ENCODE results near the gene PIGT. TPM values are rescaled to one million over a fixed set of nuclear protein-coding genes. Genes with fewer than 3 reads are reported as not detected.
A peak's percentile ranks its signal among the peaks of the same experiment; 100 is the strongest.

Gene PIGT
- total RNA-seq, 4 donors from 2014 or later, result 54.6 to 82.8 (median 69.7) TPM

DNA sequence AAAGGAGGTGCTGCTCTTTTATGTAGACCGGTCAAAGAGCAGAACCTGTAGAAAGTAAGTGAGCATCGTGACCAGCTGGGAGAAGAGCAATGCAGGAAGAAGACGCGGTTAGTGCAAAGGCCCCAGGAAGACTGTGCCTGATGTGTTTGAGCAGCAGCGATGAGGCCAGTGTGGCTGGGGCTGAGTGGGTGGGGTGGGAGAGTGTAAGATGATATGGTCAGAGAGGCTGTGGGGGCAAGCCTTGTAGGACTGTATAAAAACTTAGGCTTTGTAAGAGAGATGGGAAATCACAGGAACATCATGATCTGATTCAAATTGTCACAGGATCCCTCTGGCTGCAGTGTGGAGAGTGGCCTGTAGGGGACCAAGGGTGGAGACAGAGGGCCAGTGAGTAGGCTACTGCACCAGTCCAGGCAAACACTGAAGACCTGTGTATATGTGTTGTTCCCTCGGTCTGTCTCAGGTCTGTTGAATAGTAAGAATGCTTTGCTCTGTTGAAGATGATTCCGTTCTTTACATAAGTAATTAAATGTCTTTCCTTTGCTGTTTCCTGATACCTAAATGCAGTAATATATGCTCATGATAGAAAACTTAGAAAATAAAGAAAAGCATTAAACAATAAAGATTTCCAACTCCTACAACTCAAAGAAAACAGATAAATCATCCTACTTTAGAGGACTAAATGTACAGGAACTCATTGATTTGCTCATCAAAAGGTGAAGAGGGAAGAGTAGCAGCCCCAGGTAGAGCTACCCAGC is 30.0 kb downstream of the PIGT start:
- Histone ChIP-seq H3K27me3 (no peaks in the 10 kb centered on the region), H3K9me3 (no peaks in the 10 kb centered on the region), H3K4me1 (no peaks in the 10 kb centered on the region), H3K27ac (no peak overlapping the region), H3K36me3 (peaks cover 0 to 11% (median 0%) of the 10 kb centered on the region in 3 donors), H3K4me3 (no peak overlapping the region)
- DNase-seq (ENCODE audit: low spot score in 2 of 2), result no peak
- TF ChIP-seq, protein P1, sequence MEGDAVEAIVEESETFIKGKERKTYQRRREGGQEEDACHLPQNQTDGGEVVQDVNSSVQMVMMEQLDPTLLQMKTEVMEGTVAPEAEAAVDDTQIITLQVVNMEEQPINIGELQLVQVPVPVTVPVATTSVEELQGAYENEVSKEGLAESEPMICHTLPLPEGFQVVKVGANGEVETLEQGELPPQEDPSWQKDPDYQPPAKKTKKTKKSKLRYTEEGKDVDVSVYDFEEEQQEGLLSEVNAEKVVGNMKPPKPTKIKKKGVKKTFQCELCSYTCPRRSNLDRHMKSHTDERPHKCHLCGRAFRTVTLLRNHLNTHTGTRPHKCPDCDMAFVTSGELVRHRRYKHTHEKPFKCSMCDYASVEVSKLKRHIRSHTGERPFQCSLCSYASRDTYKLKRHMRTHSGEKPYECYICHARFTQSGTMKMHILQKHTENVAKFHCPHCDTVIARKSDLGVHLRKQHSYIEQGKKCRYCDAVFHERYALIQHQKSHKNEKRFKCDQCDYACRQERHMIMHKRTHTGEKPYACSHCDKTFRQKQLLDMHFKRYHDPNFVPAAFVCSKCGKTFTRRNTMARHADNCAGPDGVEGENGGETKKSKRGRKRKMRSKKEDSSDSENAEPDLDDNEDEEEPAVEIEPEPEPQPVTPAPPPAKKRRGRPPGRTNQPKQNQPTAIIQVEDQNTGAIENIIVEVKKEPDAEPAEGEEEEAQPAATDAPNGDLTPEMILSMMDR (IDR thresholded peaks at IDR 0.05), result peak in 3 of 5 experiments; percentile 8 to 18 (median 16)
- TF ChIP-seq EP300 (IDR thresholded peaks at IDR 0.05), result no peak
- 72% methylated on average over 7 of the region's 7 CpGs for WGBS, 2 donors

DNA sequence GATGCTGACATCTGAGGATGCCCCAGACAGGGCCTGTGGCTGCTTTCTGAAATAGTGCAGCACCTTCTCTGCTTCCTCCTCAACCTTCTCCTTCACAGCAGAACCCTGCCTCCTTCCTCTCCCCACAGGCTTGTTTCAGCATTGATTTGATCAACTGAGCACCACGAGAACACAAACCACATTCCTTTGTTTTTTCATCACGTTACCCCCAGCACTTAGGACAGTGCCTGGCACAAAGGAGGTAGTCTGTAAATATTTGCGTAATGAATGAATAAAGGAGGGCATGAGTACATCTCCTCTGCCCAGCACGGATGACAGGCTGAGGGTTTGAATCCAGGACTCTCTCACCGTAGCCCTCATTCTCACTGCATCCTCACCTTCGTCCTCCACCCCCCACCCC is 32.3 kb downstream of the PIGT start:
- no peak for TF ChIP-seq POLR2A (IDR thresholded peaks at IDR 0.05)
- TF ChIP-seq, protein P1 (IDR thresholded peaks at IDR 0.05), result no peak
- TF ChIP-seq EP300 (IDR thresholded peaks at IDR 0.05), result no peak
- 50 to 53% methylated on average over 6 of the region's 6 CpGs for WGBS, 2 donors
- Histone ChIP-seq H3K4me1 (no peaks in the 10 kb centered on the region), H3K27ac (no peak overlapping the region), H3K27me3 (no peaks in the 10 kb centered on the region), H3K4me3 (no peak overlapping the region), H3K9me3 (no peaks in the 10 kb centered on the region), H3K36me3 (peaks cover 0 to 11% (median 0%) of the 10 kb centered on the region in 3 donors)
- no peak for DNase-seq (ENCODE audit: low spot score in 2 of 2)

DNA sequence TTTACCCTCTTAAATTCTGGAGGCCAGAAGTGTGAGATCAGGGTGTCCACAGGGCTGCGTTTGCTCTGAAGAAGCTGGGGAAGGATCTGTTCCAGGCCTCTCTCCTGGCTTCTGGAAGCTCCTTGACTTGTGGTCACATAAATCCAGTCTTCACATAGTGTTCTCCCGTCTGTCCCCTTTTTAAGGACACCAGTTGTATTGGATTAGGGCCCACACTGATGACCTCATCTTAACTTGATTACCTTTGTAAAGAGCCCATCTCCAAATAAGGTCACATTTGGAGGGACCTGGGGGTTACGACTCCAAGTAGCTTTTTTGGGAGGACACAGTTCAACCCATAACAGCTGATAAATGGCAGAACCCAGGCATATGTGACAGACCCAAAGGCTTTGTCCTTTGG is 33.6 kb downstream of the PIGT start:
- H3K27ac ChIP-seq, result peak overlapping the region in 1 of 4 donors; percentile 27
- TF ChIP-seq, protein P1 (IDR thresholded peaks at IDR 0.05), result no peak
- no peak for TF ChIP-seq POLR2A (IDR thresholded peaks at IDR 0.05)
- peak in 1 of 2 donors; percentile 10 for TF ChIP-seq EP300 (IDR thresholded peaks at IDR 0.05)
- no peaks in the 10 kb centered on the region for H3K9me3 ChIP-seq
- no peak overlapping the region for H3K4me3 ChIP-seq
- H3K27me3 ChIP-seq, result no peaks in the 10 kb centered on the region
- no peaks in the 10 kb centered on the region for H3K4me1 ChIP-seq
- peaks cover 0 to 11% (median 0%) of the 10 kb centered on the region in 3 donors for H3K36me3 ChIP-seq
- 72 to 76% methylated on average over 3 of the region's 3 CpGs for WGBS, 2 donors
- no peak for DNase-seq (ENCODE audit: low spot score in 2 of 2)

DNA sequence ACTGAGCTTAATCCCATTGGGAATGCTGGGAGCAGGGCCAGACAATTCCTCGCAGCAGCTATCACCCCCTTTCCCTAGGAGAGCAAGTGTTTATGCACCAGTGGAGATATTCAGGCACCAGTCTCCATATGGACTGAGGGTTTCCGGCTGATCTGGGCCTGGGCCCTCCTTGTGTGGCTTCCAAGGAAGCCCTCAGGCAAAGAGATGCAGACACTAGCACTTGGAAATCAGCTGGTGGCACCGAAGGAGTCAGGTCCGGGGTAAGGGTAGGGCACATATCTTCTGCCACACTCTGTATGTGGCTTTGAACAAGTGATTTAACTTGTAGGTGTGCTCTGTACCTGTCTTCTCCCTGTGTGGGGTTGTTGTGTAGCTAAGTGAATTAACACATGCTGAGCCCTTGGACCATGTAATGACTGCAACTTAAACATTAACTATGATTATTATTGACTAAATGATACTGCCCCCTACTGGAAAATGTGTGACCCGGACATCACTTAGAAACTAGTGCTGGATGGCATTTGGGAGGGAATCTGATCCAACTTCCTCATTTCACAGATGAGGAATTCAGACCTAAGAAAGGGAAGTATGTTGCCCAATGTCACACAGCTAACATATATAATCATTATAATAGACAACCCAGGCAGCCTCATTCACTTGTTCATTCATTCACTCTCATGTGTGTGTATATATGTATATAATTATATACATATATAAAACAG is 34.3 kb downstream of the PIGT start:
- TF ChIP-seq POLR2A (IDR thresholded peaks at IDR 0.05), result no peak
- no peak for TF ChIP-seq EP300 (IDR thresholded peaks at IDR 0.05)
- TF ChIP-seq, protein P1 (IDR thresholded peaks at IDR 0.05), result peak; percentile 36 to 53 (median 46)
- H3K27ac ChIP-seq, result peak overlapping the region in 1 of 4 donors; percentile 27
- H3K4me1 ChIP-seq, result no peaks in the 10 kb centered on the region
- no peak overlapping the region for H3K4me3 ChIP-seq
- no peaks in the 10 kb centered on the region for H3K27me3 ChIP-seq
- H3K36me3 ChIP-seq, result peaks cover 0 to 11% (median 0%) of the 10 kb centered on the region in 3 donors
- WGBS, 2 donors, result 64 to 69% methylated on average over 5 of the region's 5 CpGs
- H3K9me3 ChIP-seq, result no peaks in the 10 kb centered on the region
- DNase-seq (ENCODE audit: low spot score in 2 of 2), result peak in 1 of 2 donors; percentile 25

DNA sequence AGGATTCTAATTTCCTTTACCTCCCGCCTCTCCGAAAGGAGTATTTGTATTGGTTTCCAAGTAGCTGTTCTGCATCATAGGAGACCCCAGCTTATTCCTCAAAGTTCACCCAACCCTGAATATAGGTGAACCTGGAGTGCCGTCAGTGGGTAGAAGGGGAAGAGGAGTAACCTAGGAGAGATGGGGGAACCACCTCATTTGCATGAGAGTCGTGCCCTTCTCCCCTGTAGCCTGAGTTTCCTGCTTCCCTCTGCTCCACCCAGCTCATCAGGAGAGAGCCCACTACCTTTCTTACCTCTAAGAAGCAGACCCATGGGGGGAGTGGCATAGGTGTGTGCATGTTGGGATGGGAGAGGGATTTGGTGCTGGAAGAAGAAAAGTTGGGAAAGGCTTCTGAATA is 36.3 kb downstream of the PIGT start:
- H3K4me1 ChIP-seq, result no peaks in the 10 kb centered on the region
- H3K4me3 ChIP-seq, result no peak overlapping the region
- no peak overlapping the region for H3K27ac ChIP-seq
- H3K27me3 ChIP-seq, result no peaks in the 10 kb centered on the region
- no peak for DNase-seq (ENCODE audit: low spot score in 2 of 2)
- 73 to 78% methylated on average over 4 of the region's 4 CpGs for WGBS, 2 donors
- TF ChIP-seq EP300 (IDR thresholded peaks at IDR 0.05), result no peak
- TF ChIP-seq POLR2A (IDR thresholded peaks at IDR 0.05), result no peak
- TF ChIP-seq, protein P1 (IDR thresholded peaks at IDR 0.05), result no peak
- no peaks in the 10 kb centered on the region for H3K9me3 ChIP-seq
- H3K36me3 ChIP-seq, result peaks cover 0 to 11% (median 0%) of the 10 kb centered on the region in 3 donors
